Muscle of back (tissue), 11 donors: ENCODE measurements around the gene COL5A1. TPM values are rescaled to one million over a fixed set of nuclear protein-coding genes. Genes with fewer than 3 reads are reported as not detected.
"Not testable (repeated sequence)": the region's sequence is repeated elsewhere in the genome, so short reads cannot be mapped to it uniquely, and the experiment has no call there.

Source experiments
- DNase-seq, 3 donors: peaks; one replicate each; pipeline versions ENCODE4 v3.0.0 to v3.0.0-alpha.2; 2013
- polyA plus RNA-seq, 10 donors: library from polyadenylated mRNA; unstranded; fragments of 120-200 nt; gene quantifications; one replicate each; pipeline ENCODE4 v1.2.1, GENCODE V29; 2013; ENCODE audit not compliant: insufficient read length in 10 of 10

COL5A1 gene
- polyA plus RNA-seq, 10 donors: 413 to 997 (median 534) TPM

DNA sequence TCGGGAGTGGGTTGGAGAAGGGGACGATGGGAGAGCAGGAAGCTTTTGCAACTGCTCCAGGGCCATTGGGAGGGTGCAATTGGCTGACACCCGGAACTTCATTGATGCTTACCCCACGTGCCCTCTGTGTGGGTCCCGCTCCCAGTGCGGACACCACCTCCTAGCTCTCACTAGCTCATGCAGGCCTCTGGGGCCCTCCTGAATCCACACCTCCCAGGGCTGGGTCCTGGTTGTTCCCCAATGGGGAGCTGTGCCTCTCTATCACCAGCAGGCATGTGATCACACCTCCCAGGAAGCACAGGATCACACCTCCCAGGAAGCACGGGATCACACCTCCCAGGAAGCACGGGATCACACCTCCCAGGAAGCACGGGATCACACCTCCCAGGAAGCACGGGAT, 206.9 kb downstream of the COL5A1 start:
- DNase-seq: no peak

DNA sequence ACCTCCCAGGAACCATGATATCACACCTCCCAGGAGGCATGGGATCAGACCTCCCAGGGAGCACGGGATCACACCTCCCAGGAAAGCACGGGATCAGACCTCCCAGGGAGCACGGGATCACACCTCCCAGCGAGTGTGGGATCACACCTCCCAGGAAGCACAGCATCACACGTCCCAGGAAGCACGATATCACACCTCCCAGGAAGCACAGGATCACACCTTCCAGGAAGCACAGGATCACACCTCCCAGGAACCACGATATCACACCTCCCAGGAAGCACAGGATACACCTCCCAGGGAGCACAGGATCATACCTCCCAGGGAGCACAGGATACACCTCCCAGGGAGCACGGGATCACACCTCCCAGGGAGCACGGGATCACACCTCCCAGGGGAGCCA, 209.0 kb downstream of the COL5A1 start:
- DNase-seq: no peak

- DNase-seq: no peak
Measured at GRCh38 chr9:134851020-134851419, 209.4 kb downstream of the COL5A1 start.

DNA sequence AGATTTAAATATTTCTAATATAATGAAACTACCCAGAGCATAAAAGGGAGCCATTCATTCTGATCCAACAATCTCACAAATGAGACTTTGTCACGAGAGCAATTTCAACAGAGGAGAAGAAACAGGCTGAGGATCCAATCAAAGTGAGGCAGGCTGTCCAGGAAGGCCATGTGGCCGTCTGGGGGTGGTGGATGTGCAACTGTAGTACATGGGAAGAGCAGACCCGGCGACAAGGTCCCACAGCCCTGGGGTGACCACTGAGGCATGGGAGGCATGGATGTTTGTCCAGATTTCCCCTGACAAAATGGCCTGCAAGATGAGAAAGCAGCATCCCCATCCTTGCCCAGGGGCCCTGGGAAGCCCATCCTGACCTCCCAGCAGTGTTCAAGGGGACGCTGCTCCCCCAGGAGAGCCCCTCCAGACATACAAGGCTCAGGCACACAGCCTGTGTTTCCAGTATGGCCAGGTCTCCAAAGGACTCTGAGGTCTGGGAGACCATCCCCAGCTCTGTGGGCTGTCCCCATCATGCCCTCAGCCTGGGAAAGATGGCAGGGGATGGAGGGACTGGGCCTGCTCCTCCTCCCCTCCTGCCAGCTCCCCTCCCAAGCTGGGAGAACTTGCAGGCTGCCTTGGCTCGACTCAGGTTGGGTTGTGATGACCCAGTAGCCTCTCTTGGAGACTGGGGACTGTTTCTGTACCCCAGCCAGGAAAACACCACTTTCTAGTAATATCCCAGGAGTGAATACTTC, 211.5 kb downstream of the COL5A1 start:
- no peak for DNase-seq

DNA sequence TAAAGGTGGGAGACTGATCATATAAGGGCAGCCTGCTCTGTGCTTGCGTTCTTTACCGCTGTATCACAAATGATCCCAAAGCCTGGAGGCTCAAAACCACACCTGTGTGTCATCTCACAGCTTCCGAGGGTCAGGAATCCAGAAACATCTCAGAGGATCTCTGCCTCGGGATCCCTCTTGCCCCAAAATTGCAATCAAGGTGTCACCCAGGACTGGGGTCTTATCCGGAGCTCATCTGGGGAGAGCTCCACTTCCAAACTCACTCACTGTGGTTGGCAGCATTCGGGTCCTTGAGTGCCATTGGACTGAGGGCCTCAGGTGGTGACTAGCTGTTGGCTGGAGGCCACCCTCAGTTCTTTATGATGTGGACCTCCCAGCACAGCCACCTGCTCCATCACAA, 212.3 kb downstream of the COL5A1 start:
- no peak for DNase-seq

- no peak for DNase-seq
Measured at GRCh38 chr9:134854541-134854981, 213.0 kb downstream of the COL5A1 start.

DNA sequence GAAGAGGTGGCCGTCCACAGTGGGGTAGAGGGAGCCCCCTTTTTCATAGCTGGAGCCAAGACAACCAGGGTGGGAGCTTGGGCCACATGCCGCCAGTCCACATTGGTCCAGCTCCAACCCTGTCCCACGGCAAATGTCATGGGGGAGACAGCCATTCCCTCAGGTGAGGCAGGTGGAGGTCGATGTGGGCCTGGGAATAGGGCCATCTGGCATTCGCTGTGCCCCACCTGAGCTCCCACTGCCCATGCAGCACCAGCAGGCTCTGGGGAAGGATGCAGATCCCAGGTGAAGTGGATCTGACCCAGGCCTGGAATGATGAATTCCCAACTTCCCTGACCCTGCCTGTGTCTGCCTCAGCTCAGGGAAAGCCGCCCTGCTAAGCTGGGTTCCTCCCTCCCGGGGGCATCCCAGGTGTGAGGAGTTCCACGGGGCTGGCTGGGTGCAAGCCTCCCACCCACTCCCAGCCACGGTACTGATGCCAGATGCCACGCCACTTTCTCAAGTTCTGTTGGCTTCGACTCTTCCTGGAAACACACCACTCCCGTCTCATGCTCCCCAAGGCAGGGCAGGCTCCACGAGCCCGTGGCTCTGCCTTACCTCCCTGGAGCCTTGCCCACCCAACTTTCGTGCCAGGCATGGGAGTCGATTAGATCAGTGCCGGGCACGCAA, 213.8 kb downstream of the COL5A1 start:
- DNase-seq: no peak

DNA sequence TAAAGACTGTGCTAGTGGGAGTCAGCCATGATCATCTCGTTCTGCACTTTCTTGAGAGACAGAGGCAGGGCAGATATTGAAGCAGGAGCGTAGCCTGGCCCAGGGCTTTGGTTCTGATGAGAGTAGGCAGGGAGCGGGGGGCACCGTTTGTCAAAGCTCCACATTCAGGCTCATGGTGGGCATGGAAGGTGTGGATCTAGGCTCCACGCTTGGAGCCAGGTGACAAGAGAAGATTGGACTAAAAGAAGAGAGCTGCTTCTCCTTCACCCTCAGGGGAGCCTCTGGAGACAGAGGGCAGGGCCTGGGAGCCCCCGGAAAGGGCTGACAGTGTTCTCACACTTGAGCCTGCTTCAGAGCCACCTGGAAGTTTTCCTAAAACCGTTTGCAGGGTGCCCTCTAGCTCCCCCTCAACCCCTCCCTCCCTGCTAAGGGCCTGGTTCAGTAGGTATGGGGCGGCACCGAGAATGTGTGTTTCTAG, 214.3 kb downstream of the COL5A1 start:
- DNase-seq: no peak

- DNase-seq: not testable (repeated sequence)
Measured at GRCh38 chr9:134857451-134857850, 215.8 kb downstream of the COL5A1 start.

GRCh38 chr9:134858051-134858841, 216.6 kb downstream of the COL5A1 start:
- no peak for DNase-seq

DNA sequence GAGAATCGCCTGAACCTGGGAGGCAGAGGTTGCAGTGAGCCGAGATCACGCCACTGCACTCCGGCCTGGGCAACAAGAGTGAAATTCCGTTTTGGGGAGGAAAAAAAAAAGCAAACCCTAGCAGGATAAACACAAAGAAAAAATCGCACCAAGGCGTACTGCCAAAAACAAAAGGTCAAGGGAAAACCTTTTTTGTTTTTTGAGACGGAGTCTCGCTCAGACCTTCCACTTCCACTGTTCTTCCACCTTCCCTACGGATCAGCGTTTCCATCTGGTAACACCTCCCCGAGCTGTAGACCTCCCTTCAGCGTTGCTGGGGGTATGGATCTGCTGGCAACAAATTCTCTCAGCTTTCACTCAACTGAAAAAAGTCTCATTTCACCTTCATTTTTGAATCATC, 218.9 kb downstream of the COL5A1 start:
- DNase-seq: no peak

GRCh38 chr9:134861595-134862334, 220.2 kb downstream of the COL5A1 start:
- no peak for DNase-seq

DNA sequence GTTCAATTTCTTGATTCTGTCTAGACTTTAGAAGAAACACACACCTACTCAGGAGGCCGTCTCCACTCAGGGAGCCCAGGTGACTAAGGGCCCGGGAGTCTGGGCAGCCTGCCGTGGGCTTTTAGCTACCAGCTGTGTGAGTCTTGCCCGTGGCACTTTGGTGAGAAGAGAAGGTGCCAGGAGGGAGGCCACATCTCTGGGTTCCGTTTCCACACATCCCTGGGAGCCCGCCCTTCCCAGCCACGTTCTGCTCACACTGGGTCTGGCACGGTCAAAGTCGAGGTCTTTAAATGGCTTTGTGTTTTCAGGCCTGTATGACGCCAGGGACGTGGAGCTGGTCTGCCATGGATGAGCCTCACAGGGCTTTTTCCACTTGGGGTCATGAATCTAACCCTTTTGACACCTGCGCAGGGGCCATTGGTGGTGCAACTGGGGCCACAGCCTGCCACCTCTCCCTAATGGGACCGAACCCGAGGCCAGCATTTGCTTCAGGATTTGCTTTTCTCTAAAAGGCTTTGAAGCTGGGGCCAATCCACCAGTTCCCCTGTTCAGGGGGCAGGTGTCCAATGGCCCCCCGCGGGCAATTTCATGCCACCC, 221.8 kb downstream of the COL5A1 start:
- no peak for DNase-seq

DNA sequence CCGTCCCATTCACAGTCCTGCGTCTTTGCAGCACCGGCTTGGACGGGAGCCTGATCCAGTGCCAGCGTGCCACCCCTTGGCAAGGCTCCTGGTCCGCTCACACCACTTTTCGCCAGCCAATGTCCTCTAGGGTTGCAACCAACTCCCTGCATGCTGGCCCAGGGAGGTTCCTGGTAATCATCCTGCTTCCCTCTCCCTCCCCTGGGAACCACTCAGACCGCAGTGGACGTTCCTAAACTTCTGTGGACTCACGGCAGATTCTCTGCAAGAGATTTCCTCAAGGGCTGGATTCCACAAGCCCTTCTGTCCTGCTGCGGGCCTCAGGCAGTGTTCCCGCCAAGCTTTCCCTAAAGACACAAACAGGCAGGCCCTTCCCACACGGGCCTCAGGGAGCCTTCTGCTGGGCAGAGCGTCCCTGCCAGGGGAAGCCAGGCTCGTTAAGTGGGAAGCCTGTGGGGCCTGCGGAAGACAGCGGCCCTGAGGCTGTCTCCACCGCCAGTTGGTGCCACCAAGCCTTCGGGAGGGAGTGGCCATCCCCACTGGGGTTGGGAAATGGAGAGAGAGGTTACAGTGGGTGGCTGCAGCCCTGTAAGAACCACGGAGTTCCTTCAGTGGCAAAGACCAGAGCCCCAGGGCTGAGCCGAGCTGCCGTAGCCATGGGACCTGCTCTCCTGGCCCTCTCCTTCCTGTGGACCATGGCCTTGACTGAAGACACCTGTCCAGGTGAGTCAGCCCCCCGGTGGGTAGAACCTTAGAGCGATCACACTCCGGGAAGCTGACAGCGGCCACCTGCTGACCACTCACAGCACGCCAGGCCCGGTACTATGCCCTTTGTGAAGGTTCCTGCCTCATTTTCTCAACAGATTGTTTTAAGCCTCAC, 222.6 kb downstream of the COL5A1 start:
- DNase-seq: no peak

- DNase-seq: no peak
Measured at GRCh38 chr9:134864821-134865190, 223.2 kb downstream of the COL5A1 start.

- DNase-seq: no peak
Measured at GRCh38 chr9:134867917-134868750, 226.5 kb downstream of the COL5A1 start.

GRCh38 chr9:134868751-134869553, 227.3 kb downstream of the COL5A1 start:
- no peak for DNase-seq

DNA sequence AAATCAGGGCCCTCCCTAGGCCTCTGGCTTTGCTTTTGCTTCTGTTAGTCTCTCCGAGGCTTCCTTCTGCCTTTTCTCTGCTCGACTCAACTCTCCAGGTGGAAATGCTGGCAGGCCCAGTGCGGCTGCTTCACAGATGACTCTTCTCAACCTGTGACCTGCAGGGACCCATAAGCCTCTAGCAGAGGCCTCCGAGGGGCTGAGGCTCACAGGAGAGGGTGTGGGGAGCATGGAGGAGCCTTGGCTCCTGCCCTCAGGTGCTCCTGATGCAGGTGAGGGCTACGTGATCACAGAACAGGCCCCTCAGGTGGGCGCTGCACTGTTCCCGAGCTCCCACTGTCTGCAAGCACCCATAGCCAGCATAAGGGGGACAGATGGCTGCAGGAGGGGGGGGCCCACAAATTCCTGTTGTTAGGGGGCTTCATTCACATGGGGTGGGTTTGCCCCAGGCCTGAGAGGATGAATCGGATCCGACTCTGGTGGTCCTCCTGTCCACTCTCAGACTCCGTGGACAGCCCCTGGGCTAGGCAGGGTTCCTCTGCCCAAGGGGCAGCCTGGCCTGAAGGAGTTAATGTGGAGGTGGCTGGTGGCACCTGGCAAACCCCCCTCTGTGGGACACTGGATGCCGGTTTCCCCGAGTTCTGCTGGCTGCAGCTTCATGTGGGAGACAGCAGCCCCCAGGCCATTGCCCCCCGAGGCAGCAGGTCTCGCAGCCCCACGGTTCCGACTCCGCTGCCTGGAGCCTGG, 228.1 kb downstream of the COL5A1 start:
- DNase-seq: no peak
